ENCODE data around the gene SH3BP4.

The SH3BP4 gene

DNA sequence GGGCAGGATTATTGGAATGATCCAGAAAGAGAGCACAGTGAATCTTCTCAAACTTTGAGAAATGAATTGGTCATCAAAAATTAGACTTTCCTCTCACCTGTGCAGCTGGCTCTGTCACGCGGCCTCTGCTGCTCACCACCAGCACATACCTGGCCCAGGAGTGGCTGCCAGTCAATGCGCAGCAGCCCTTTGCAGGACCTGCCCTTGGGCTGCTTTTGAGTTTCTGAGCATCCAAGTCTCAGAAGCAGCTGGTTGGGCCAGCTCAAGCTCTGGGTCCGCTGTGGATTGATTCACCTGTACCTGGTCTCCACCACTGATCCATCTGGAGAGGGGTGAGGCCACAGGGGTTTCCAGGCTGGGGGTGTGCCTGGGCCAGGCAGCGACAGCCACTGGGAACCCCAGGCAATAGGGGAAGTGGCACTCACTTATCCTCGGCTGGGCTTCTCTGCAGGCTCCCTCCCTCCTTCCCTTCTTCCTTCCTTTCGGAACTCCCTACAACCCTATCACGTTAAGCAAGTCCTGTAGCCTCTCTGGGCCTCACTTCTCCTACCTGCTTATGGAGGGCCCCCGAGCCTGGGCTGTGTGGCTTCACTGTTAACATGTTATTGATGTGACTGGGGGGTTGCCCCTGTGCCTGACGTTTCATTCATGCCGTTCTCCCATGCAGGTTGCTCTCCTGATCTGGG lies 48.1 kb downstream of the SH3BP4 start:
- no peak for DNase-seq (ENCODE audit: low spot score)

DNA sequence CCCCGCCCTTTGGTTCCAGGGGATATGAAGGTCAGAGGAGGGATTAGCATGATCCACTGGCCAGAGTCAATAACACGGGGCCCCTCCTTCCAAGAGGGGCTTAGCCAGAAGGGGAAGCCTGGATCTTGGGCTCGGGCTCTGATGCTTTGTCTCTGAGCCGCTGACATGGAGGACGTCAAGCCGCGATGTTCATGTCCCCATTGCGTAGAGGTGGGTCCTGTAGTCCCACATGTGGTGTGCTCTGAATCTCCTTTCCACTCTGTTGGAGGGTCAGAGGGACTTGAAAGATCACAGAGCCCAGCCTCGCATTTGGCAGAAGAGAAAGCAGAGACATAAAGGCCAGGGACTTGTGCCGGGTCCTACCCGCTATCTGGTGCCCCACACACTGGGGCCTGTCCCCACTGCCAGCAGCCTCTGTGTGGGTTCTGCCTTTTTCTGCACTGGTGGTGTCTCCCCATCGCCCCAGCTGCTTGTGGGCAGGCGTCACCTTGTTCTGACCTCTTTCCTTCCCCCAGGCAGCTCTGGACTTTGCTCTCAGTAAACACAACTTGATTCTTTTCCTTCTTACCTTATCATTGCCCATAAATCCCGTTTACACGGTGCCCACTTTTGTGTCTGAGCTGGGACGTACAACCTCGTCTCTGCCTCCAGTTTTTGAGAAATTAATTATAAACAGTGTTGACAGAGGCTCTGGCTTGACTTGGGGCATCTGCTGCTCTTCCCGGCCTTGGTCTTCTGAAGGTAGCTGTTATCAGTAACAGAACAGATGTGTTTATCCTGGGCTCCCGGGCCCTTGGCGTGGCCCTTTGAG lies 48.8 kb downstream of the SH3BP4 start:
- no peak for DNase-seq (ENCODE audit: low spot score)

DNA sequence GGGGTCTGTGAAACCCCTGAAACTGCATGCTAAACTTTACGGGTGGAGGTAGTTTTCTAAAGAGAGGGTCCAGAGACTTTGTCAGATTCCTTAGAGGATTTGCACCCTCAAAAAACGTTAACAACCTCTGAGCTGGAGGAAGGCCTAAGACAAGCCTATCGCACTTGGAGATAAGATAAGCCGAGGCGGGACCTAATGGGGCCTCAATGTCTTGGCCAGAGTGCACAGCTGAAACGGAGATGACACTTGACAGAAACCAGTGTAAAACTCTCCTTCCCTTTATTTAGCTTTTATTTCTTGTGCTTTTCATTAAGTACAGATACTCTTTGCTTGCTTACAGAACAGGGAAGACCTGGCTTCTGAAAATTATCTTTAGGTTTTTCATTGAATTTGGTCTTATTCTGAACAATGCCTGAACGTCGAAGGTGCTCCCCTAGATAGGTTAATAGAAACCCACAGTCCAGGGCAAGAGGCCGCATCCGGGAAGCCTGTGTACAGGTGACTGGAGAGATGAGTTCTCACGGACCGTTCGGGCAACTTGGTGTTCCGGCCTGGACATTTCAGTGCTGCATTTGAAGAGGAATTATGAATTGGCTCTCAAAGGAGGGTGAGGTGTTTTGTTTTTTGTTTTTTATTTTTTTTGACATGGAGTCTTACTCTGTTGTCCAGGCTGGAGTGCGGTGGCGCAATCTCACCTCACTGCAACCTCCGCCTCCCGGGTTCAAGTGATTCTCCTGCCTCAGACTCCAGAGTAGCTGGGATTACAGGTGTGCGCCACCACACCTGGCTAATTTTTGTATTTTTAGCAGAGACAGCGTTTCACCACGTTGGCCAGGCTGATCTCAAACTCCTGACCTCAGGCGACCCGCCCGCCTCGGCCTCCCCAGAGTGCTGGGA lies 49.7 kb downstream of the SH3BP4 start:
- DNase-seq (ENCODE audit: low spot score) = no peak

DNA sequence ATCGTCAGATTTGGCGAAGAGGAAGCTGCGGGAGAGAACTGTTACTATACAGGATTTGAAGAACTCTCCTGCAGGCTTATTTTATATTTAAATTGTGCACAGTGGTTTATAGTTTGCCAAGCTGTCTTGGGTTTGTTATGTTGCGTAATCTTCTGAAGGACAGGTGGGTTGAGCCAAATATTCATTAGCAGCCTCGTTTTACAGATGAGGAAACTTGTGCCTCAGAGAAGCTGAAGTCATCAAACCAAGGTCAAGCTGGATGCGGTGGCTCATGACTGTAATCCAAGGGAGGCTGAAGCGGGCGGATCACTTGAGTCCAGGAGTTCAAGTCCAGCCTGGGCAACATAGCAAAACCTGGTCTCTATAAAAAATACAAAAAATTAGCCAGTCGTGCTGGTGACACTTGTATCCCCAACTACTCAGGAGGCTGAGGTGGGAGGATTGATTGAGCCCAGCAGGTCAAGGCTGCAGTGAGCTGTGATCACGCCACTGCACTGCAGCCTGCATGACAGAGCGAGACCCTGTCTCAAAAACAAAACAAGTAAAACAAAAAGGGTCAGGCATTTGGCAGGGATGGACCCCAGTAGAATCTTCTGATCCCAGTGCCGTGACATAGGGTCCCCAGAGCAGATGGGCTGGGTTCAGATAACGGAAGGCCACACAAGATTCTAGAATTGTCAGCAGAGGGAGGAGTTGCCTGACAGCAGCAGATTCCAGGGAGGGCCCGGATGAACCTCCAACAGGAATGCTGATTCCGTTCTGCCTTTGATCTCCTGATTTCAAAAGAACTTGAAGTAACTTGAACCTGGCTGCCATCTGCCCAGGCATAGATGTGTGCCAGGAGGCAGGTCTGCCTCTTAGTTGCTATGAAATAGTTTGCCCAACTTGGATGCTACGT lies 50.6 kb downstream of the SH3BP4 start:
- no peak for DNase-seq (ENCODE audit: low spot score)

DNA sequence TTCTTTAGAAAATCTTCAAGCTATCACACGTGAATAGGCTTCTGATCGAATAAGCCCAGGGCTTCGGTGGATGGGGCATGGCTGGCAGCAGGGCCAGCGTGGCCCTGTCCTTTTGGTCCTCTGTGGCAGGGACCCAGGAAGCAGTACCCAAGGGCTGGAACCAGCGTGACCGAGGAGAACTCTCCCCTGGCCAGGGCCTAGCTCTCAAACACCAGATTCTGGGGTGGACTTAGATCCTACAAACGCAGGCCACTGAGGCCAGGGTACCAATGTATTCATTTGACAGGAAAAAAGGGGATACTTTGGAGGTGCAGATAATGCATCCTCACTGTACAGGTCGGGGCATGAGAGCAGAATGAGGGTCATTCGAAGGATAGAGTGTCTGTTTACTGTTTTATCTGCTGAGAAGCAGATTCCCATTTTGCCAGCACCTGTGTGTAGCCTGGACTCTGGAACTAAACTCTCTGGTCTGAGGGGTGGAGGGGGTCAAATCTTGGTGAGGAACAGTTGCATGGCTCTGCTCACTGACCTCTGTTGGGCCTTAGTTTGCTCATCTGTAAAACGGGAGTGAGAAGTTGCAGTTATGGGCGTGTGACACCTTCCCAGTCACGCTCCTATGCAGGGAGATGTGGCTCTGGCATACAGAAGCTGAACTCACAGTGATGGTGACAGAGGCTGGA lies 51.4 kb downstream of the SH3BP4 start:
- no peak for DNase-seq (ENCODE audit: low spot score)

DNA sequence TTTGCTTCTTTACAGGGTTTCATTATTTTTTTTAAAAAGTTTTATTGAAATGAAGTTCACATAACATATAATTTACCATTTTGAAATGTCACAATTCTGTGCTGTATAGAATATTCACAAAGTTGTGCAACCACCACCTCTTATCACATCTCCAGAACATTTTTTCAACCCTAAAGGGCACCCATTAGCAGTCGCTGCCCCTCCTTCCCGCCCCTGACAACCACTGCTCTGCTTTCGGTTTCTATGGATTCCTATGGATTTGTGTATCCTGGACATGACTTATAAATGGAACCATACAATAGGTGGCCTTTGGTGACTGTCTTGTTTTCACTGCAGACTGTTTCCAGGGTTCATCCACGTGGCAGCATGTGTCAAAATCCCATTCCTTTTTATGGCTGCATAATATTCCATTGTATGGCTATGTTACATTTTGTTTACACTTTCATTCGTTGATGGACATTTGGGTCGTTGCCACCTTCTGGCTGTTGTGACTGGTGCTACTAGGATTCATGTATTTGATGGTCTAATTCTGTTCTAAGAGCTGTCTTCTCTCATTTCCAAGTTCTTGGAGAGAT lies 52.6 kb downstream of the SH3BP4 start:
- DNase-seq (ENCODE audit: low spot score) = no peak

DNA sequence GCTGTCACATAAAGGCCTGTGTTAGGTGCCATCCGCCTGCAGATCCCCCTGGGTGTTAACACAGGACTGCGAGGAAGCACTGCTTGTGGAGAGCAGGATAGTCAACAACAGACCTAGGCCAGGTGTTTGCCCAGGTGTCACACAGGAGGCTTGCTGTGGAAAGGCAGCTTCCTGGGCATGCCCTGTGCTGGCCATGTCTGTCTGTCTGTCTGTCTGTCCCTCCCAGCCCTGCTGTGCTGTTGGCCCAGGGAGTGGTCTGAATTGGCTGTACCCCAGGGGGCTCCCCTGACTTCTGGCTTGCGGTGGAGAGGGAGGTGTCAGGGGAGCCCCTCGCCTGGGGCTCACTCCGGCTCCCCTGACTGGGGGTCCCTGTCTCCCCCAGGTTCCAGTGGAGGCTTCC lies 53.2 kb downstream of the SH3BP4 start:
- DNase-seq (ENCODE audit: low spot score) = no peak

DNA sequence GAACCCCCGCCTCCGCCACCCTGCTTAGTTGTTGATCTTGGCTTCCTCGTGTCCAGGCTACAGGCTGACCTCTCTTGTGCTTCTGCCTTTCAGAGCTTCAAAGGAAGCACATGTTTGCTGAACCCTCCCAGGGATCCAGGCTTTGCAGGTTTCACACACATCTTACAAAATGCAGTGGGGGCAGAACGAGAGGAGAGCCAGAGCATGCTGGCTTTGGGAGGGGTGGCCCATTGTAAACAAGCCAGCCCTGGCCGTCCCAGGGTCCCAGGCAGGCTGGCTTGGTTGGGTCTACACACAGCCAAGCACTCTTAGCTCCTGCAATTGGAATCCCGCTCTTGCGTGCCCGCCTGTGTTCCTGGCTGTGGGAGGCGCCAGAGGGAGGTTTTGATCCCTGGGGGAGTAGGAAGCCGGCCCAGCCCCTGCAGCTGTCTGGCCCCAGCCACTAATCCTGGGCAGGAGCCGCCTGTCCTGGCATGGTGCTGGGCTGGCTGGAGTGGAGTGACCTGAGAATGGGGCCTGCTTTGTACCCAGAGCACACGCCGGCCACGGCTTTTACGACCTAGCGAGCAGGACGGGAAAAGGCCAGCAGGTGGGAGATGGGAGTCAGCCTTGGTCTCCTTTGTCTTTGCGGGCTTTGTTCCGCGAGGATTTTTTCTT lies 53.9 kb downstream of the SH3BP4 start:
- DNase-seq (ENCODE audit: low spot score) = no peak

DNA sequence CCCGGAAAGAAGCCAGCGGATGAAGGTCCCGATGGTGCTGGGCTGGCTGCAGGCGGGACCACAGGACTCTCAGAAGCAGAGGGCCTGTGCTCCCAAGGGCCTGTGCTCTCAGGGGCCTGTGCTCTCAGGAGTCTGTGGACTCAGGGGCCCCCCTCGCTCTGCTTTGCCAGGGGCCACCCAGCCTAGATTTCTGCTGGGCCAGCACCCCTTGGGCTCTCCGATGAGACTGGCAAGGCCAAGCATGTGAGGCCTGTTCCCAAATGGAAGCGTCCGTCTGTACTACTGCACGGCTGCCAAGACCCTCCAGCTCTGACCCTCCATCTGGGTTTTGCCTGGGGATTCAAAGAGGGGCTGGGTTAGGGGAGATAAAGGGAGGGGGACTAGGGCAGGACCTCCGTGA lies 54.6 kb downstream of the SH3BP4 start:
- no peak for DNase-seq (ENCODE audit: low spot score)

DNA sequence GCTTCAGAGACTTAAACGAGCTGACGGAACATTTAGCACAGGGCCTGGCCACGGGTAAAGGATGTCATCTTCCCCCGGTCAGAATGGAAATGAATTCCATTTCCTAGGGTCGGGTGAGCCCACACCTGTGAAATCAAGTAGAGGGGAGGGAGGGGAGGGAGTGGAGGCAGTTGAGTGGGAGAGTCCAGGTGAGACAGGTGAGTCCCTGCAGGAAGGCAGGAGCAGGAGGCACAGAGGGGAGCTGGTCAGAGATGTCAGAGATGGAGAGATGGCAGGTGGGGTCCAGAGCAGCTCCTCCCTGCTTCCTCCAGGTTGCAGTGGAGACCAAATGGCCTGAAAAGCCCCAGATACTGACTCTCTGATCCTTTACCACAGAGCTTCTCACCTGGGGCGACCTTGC lies 55.2 kb downstream of the SH3BP4 start:
- no peak for DNase-seq (ENCODE audit: low spot score)

DNA sequence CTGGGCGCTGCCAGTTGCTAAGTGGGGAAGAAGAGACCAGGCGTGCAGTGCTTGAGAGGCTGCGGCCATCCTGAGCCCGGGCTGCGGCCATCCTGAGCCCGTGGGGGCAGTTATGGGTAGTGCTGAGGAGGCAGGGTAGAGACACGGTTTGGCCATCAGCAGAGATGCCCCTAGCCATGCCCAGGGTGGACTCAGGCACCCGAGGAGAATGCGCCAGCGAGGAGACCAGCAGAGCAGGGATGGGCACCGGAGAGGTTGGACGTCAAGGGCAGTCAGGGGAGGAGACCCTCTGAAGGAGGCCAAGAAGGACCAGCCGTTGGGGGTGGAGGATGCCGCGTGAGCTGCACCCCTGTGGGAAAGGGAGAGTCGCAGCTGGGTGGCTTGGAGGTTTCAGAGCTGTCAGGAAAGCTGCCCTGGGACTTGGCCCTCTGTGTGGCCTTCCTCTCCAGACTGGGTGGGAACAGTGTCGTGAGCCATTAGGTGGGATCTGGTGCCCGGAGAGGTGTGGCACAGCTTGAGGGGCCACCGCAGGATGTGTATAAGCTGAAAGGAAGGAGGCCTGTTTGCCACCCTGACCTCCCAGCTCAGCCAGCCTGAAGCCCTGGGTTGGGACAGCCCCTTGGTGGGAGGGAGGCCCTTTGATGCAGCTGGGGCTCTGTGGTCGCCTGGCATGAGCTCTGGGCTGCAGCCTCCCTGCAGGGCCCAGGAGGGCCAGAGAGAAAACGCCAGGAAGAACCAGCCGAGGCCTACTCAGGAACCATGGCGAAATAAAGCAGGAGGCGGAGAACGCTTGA lies 56.0 kb downstream of the SH3BP4 start:
- no peak for DNase-seq (ENCODE audit: low spot score)

DNA sequence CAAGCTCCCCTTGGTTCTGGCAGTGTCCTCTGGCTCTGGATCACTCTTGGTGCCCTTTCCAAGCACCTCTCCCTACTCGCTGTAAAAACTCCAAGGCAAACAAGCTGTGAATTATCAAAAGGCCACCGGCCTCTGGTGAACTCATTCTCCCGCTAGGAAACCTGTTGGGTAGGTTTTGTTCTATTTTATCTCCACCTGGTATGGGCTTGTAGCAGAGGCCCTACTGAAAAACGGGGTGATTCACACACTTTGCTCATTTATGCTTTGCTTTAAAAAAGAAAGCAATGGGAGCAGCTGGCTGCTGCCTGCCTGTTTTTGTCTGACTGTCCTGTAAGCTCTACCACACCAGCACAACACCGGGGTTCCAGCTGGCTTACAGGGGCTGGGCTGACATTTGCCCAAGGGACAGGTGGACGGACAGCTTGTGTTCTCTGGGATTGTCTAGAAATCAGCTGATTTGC lies 56.8 kb downstream of the SH3BP4 start:
- DNase-seq (ENCODE audit: low spot score) = no peak

DNA sequence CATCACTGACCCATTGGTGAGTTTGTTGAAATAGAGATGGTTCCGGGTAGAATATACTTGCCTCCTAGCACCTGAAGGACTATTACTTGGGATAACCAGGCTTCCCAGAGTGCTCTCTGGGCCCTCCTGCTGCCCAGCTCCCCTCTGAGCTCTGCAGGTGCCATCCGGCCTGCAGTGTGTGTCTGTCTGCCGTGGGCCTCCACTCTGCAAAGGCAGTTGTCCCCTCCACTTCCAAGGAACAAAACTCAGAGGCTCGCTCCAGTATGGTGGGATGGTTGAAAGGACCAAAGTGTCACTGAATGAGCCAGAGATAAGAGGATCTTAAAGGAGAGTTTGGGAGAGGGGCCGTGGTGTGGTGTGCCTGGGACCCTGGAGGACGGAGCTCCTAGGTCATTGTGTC lies 57.3 kb downstream of the SH3BP4 start:
- no peak for DNase-seq (ENCODE audit: low spot score)

DNA sequence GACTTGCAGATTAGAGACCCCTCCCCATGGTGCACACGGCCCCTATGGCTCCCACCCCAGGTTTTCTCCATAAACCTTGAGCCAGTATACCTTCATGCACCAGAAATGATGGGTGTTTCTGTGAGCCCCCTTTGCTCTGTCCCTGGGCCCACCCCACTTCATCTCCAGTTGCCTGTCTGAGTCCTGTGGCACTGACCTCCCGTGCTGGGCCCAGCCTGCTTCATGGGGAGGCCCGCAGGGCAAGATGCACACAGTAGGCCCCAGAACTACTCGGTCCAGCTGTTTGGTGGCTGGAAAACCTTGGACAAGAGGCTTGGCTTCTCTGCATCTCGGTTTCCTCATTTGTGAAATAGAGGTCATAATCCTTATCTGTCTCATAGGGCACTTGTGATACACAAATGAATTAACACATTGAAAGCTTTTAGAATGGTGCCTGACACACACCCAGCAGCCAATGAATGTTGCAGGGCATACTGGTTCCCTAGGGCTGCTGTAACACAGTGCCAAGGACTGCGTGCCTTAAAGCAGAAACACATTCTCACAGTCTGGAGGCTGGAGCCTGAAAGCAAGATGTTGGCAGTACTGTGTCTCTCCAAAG lies 58.4 kb downstream of the SH3BP4 start:
- no peak for DNase-seq (ENCODE audit: low spot score)

DNA sequence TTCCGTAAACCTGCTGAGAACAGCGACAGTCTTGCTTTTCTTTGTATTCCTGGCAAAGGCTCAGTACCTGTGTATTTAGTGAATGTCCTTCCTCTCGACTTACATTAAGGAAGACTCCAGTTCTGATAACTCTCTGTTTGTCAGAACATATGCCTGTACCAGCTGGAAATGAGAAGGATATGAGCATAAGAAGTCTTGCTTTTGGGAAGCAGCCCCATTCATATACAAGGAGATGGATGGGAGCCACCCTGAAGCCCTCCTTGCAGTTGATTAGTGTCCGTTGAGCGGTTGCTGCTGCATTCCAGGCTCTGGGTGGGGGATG lies 59.8 kb downstream of the SH3BP4 start:
- no peak for DNase-seq (ENCODE audit: low spot score)

DNA sequence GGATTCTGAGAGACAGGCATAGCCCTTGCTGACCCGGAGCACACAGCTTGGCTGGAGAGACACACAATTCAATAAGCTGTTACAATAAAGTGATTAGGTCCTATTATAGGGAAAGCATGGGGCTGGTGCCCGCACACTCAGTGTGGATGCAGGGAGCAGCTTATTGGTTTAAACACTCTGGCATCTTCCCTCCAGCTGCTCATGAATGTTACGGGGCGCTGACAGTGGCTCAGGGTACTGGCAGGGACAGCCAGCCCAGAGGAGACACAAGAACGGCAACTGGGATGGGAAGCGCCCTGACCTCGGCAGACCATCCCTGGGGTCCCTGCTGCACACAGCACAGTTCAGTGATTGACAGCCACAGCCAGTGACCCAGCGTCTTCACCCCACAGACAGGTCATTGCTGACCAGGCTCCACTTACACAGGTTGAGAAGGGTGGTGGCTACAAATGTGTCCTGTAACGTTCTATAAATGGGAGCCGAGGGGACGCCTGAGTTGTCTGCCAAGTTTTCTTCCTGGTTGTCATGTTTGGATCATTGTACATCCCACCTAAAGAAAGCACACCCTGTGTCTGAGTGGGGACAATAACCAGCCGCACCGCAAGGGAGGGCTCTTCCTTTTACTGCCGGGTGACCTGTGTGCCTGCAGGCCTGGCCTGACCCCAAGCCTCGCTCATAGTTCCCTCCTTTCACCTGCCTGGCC lies 60.3 kb downstream of the SH3BP4 start:
- DNase-seq (ENCODE audit: low spot score) = no peak

DNA sequence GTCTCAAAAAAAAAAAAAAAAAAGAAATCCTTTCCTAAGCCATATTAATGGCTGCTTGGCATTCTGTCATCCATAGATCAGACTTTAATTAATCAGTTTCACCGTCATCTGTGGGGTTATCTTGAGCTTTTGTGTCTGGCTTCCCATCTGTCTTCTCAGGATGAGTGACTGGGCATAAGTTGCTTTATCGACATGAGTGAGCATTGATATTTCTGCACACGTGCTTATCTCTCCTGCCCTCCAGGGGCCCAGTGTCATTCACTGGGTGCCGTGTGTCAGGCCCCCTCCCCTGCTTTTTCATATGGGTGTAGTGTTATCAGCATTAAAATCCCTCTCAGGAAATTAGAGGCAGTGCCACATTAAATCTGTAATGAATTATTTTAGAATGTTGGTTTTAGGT lies 65.6 kb downstream of the SH3BP4 start:
- no peak for DNase-seq (ENCODE audit: low spot score)

DNA sequence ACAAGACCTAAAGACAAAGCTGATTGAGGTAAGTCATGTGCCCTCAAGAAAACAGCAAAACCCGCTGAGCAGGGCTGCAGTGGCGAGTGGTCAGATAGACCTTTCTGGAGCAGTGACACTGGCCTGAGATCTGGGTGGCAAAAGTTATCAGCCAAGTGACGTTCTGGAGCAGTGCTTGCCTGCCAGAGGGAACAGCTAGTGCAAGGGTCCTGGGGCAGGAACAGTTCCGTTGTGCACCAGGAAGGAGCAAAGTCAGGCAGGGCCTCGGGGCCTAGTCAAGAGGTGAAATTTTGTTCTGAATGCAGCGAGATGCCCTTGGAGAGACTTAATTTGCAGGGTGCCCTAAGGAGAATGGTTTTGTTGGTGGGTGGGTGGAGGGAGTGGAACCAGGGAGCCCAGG lies 67.0 kb downstream of the SH3BP4 start:
- no peak for DNase-seq (ENCODE audit: low spot score)

Measured in SW480 (cell line).